HepG2 (cell line): Measurements from ENCODE around the gene NBPF1. TPM values are rescaled to one million over a fixed set of nuclear protein-coding genes. Genes with fewer than 3 reads are reported as not detected.

Source experiments
- ATRX ChIP-seq: sonication (generic); formaldehyde crosslinking; IDR thresholded peaks from 2 replicates; pipeline ENCODE4 v1.4.0; 2020; ENCODE audit warnings: missing genetic modification reagents, borderline replicate concordance
- FIP1L1 ChIP-seq: fragments of 200-400 bp; formaldehyde crosslinking; IDR thresholded peaks from 2 replicates; pipeline ENCODE4 v1.6.1; 2018; ENCODE audit warnings: low read depth, mild to moderate bottlenecking, low read length, moderate library complexity, borderline replicate concordance; ENCODE audit not compliant: insufficient read depth
- FLYWCH1 ChIP-seq: sonication (generic); formaldehyde crosslinking; IDR thresholded peaks from 2 replicates; pipeline ENCODE4 v1.8.1; 2023; ENCODE audit warnings: mild to moderate bottlenecking, missing genetic modification reagents
- GZF1 ChIP-seq: sonication (generic); formaldehyde crosslinking; IDR thresholded peaks from 2 replicates; pipeline ENCODE4 v1.5.1; 2020; ENCODE audit warnings: mild to moderate bottlenecking, missing genetic modification reagents
- IKZF1 ChIP-seq: fragments of 450-650 bp; IDR thresholded peaks from 2 replicates; pipeline ENCODE4 v1.7.1; 2016
- PCBP1 ChIP-seq: fragments of 200-400 bp; formaldehyde crosslinking; IDR thresholded peaks from 2 replicates; pipeline ENCODE4 v1.6.1; 2017; ENCODE audit warnings: mild to moderate bottlenecking, low read depth, low read length, borderline replicate concordance
- POLR2A ChIP-seq, 2 experiments: IDR thresholded peaks; 2 replicates each; pipeline ENCODE4 v1.6.1; 2011; ENCODE audit warnings: low read depth in 2 of 2, low read length in 2 of 2, mild to moderate bottlenecking in 1 of 2, moderate library complexity in 1 of 2; ENCODE audit not compliant: insufficient read depth in 1 of 2
- ZBTB20 ChIP-seq: sonication (generic); formaldehyde crosslinking; IDR thresholded peaks from 2 replicates; pipeline ENCODE4 v1.8.1; 2023; ENCODE audit warnings: missing genetic modification reagents, low read depth, mild to moderate bottlenecking, borderline replicate concordance
- ZNF337 ChIP-seq: sonication (generic); formaldehyde crosslinking; IDR thresholded peaks from 2 replicates; pipeline ENCODE4 v1.5.1; 2020; ENCODE audit warnings: missing genetic modification reagents, low read depth, mild to moderate bottlenecking, borderline replicate concordance
- ZNF34 ChIP-seq: sonication (generic); formaldehyde crosslinking; IDR thresholded peaks from 2 replicates; pipeline ENCODE4 v1.4.0; 2020; ENCODE audit warnings: mild to moderate bottlenecking, missing genetic modification reagents, borderline replicate concordance
- ZNF547 ChIP-seq: sonication (generic); formaldehyde crosslinking; IDR thresholded peaks from 2 replicates; pipeline ENCODE4 v1.5.1; 2020; ENCODE audit warnings: mild to moderate bottlenecking, missing genetic modification reagents
- ZNF556 ChIP-seq: sonication (generic); formaldehyde crosslinking; IDR thresholded peaks from 2 replicates; pipeline ENCODE4 v1.4.0; 2020; ENCODE audit warnings: mild to moderate bottlenecking, missing genetic modification reagents, borderline replicate concordance
- ZNF557 ChIP-seq: sonication (generic); formaldehyde crosslinking; IDR thresholded peaks from 2 replicates; pipeline ENCODE4 v1.4.0; 2020; ENCODE audit warnings: missing genetic modification reagents
- ZNF747 ChIP-seq: sonication (generic); formaldehyde crosslinking; IDR thresholded peaks from 2 replicates; pipeline ENCODE4 v1.8.1; 2023; ENCODE audit warnings: missing genetic modification reagents, mild to moderate bottlenecking, borderline replicate concordance
- ZNF761 ChIP-seq: sonication (generic); formaldehyde crosslinking; conservative IDR thresholded peaks from 2 replicates; pipeline ENCODE4 v1.4.0; 2020; ENCODE audit warnings: mild to moderate bottlenecking, missing genetic modification reagents
- ZNF766 ChIP-seq: sonication (generic); formaldehyde crosslinking; IDR thresholded peaks from 2 replicates; pipeline ENCODE4 v1.5.0; 2020; ENCODE audit warnings: missing genetic modification reagents, borderline replicate concordance
- polyA plus RNA-seq, 8 experiments: library from polyadenylated mRNA; depleted of rRNA in 3 of 8; stranded (reverse) in 7 of 8; unstranded in 1 of 8; fragments of >200 nt; fragmentation: Illumina TruSeq in 4 of 8; extraction: Trizol in 4 of 8; gene quantifications; 2 replicates each; pipeline versions ENCODE4 v1.2.1 to v1.2.3, GENCODE V29; 2011 to 2016; ENCODE audit warnings: low read depth in 4 of 8, missing spikeins in 1 of 8, mixed read lengths in 1 of 8; ENCODE audit not compliant: insufficient read depth in 1 of 8
- total RNA-seq, 5 experiments: library from RNA; depleted of rRNA; stranded (reverse); fragments of >200 nt; fragmentation: Illumina TruSeq; extraction: Trizol; gene quantifications; 2 replicates each; pipeline ENCODE4 v1.2.3, GENCODE V29; 2016; ENCODE audit warnings: low read depth in 1 of 5
- TF ChIP-seq, protein P1 (sequence below): sonication (generic); formaldehyde crosslinking; conservative IDR thresholded peaks from 2 replicates; pipeline ENCODE4 v1.8.0; 2022; ENCODE audit warnings: mild to moderate bottlenecking, moderate library complexity, missing genetic modification reagents
- TF ChIP-seq, protein P2 (sequence below): sonication (generic); formaldehyde crosslinking; IDR thresholded peaks from 2 replicates; pipeline ENCODE4 v1.5.0; 2020; ENCODE audit warnings: mild to moderate bottlenecking, missing genetic modification reagents, borderline replicate concordance
- TF ChIP-seq, protein P3 (sequence below): IDR thresholded peaks from 2 replicates; pipeline ENCODE4 v1.6.1; 2016; ENCODE audit warnings: missing compliant biosample characterization, missing genetic modification reagents, borderline replicate concordance
- TF ChIP-seq, protein P4 (sequence below): sonication (generic); formaldehyde crosslinking; conservative IDR thresholded peaks from 2 replicates; pipeline ENCODE4 v1.8.1; 2023; ENCODE audit warnings: missing genetic modification reagents
- TF ChIP-seq, protein P5 (sequence below): sonication (generic); formaldehyde crosslinking; IDR thresholded peaks from 2 replicates; pipeline ENCODE4 v1.8.0; 2022; ENCODE audit warnings: missing genetic modification reagents, low read depth, mild to moderate bottlenecking, borderline replicate concordance

Gene NBPF1
- total and polyA plus RNA-seq, 2 of the 13 experiments (the other 11 are each of a cell fraction or from before 2014, with no cell fraction given) = 30.3 to 35.6 TPM

DNA sequence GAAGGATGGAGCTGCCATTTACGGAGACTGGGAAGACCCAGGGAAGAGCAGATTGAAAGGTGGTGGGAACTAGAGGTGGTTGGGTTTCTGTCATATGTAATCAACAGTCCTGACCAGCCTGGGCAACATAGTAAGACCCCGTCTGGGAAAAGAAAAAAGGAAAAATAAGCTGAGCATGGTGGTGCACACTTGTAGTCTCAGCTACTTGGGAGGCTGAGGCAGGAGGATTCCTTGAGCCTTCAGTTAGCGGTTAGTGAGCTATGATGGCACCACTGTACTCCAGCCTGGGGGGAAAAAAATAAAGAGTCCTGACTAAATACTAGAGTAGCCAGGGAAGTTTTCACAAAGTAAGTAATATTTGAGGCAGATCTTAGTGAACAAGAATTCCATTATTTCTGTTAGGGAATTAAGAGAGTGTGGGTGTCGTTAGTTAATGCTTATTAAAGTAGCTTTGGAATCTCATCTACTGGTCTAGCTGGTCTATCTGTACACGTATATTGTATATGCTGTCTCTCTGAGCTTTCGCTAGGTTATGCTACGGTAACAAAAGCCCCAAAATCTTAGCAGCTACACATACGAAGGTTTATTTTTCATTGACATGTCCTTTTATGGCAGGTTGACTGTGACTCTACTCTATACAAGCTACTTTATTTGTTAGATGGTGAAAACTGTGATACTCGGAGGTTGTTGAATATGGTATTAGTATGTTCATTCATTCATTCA lies 4.4 kb downstream of the NBPF1 start (continued):
- TF ChIP-seq, protein P1, sequence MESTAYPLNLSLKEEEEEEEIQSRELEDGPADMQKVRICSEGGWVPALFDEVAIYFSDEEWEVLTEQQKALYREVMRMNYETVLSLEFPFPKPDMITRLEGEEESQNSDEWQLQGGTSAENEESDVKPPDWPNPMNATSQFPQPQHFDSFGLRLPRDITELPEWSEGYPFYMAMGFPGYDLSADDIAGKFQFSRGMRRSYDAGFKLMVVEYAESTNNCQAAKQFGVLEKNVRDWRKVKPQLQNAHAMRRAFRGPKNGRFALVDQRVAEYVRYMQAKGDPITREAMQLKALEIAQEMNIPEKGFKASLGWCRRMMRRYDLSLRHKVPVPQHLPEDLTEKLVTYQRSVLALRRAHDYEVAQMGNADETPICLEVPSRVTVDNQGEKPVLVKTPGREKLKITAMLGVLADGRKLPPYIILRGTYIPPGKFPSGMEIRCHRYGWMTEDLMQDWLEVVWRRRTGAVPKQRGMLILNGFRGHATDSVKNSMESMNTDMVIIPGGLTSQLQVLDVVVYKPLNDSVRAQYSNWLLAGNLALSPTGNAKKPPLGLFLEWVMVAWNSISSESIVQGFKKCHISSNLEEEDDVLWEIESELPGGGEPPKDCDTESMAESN (CRISPR knock-in tag) = no peak
- TF ChIP-seq ZNF337 (CRISPR knock-in tag) = no peak
- TF ChIP-seq, protein P2, sequence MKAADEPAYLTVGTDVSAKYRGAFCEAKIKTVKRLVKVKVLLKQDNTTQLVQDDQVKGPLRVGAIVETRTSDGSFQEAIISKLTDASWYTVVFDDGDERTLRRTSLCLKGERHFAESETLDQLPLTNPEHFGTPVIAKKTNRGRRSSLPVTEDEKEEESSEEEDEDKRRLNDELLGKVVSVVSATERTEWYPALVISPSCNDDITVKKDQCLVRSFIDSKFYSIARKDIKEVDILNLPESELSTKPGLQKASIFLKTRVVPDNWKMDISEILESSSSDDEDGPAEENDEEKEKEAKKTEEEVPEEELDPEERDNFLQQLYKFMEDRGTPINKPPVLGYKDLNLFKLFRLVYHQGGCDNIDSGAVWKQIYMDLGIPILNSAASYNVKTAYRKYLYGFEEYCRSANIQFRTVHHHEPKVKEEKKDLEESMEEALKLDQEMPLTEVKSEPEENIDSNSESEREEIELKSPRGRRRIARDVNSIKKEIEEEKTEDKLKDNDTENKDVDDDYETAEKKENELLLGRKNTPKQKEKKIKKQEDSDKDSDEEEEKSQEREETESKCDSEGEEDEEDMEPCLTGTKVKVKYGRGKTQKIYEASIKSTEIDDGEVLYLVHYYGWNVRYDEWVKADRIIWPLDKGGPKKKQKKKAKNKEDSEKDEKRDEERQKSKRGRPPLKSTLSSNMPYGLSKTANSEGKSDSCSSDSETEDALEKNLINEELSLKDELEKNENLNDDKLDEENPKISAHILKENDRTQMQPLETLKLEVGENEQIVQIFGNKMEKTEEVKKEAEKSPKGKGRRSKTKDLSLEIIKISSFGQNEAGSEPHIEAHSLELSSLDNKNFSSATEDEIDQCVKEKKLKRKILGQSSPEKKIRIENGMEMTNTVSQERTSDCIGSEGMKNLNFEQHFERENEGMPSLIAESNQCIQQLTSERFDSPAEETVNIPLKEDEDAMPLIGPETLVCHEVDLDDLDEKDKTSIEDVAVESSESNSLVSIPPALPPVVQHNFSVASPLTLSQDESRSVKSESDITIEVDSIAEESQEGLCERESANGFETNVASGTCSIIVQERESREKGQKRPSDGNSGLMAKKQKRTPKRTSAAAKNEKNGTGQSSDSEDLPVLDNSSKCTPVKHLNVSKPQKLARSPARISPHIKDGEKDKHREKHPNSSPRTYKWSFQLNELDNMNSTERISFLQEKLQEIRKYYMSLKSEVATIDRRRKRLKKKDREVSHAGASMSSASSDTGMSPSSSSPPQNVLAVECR (CRISPR knock-in tag) = no peak
- TF ChIP-seq ZNF747 (CRISPR knock-in tag) = no peak
- no peak; the same call in 1 of the 2 replicates for TF ChIP-seq ZNF547 (CRISPR knock-in tag)
- TF ChIP-seq PCBP1 = no peak
- TF ChIP-seq ZNF556 (CRISPR knock-in tag) = no peak
- no peak for TF ChIP-seq FLYWCH1
- TF ChIP-seq, protein P3, sequence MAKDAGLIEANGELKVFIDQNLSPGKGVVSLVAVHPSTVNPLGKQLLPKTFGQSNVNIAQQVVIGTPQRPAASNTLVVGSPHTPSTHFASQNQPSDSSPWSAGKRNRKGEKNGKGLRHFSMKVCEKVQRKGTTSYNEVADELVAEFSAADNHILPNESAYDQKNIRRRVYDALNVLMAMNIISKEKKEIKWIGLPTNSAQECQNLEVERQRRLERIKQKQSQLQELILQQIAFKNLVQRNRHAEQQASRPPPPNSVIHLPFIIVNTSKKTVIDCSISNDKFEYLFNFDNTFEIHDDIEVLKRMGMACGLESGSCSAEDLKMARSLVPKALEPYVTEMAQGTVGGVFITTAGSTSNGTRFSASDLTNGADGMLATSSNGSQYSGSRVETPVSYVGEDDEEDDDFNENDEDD (CRISPR knock-in tag) = no peak
- TF ChIP-seq IKZF1 = no peak
- no peak for TF ChIP-seq GZF1 (CRISPR knock-in tag)
- TF ChIP-seq FIP1L1 = no peak
- TF ChIP-seq, protein P4, sequence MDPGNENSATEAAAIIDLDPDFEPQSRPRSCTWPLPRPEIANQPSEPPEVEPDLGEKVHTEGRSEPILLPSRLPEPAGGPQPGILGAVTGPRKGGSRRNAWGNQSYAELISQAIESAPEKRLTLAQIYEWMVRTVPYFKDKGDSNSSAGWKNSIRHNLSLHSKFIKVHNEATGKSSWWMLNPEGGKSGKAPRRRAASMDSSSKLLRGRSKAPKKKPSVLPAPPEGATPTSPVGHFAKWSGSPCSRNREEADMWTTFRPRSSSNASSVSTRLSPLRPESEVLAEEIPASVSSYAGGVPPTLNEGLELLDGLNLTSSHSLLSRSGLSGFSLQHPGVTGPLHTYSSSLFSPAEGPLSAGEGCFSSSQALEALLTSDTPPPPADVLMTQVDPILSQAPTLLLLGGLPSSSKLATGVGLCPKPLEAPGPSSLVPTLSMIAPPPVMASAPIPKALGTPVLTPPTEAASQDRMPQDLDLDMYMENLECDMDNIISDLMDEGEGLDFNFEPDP (CRISPR knock-in tag) = no peak
- TF ChIP-seq ZNF557 (CRISPR knock-in tag) = no peak
- no peak for TF ChIP-seq POLR2A (IDR thresholded peaks at IDR 0.05; ENCODE audit: insufficient read depth in 1 of 2, low read depth in 2 of 2, low read length in 2 of 2)
- no peak for TF ChIP-seq ATRX (CRISPR knock-in tag)
- TF ChIP-seq ZNF766 (CRISPR knock-in tag) = no peak
- TF ChIP-seq ZBTB20 (CRISPR knock-in tag) = no peak
- no peak for TF ChIP-seq ZNF761 (CRISPR knock-in tag)
- TF ChIP-seq, protein P5, sequence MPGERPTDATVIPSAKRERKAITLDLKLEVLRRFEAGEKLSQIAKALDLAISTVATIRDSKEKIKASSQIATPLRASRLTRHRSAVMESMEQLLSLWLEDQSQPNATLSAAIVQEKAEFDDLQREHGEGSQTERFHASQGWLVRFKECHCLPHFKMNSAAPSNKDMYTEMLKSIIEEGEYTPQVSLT = no peak
- TF ChIP-seq ZNF34 (CRISPR knock-in tag) = no peak
